Activated CD4-positive, alpha-beta T cell treated with anti-CD3 and anti-CD28 coated beads for 36 hours (primary cell): ENCODE data around the gene AGFG2. TPM values are rescaled to one million over a fixed set of nuclear protein-coding genes. Genes with fewer than 3 reads are reported as not detected.

Experiments used
- ATAC-seq: fragments of 200-7000 bp; cut with Tn5 transposase; one replicate; pipeline ENCODE4 v1.10.0; 2021; ENCODE audit warnings: mild to moderate bottlenecking, moderate library complexity
- CTCF ChIA-PET: fragments of 350-600 bp; sonication (Branson Sonifier 250); formaldehyde crosslinking; loops from one replicate; lab custom pipeline; 2021; ENCODE audit warnings: antibody characterized with exemption; lab: Charles Lee
- POLR2A ChIA-PET: fragments of 350-600 bp; sonication (Branson Sonifier 250); formaldehyde crosslinking; loops from one replicate; lab custom pipeline; 2021; ENCODE audit warnings: antibody characterized with exemption, inconsistent platforms; lab: Charles Lee
- DNase-seq: peaks from one replicate; pipeline ENCODE4 v3.0.0-alpha.2; 2020
- H3K27ac Mint-ChIP-seq: one replicate; pipeline ENCODE4 v1.8.0; 2021; ENCODE audit warnings: mixed read lengths
- H3K27me3 Mint-ChIP-seq: one replicate; pipeline ENCODE4 v1.8.0; 2021; ENCODE audit warnings: mixed read lengths
- H3K36me3 Mint-ChIP-seq: one replicate; pipeline ENCODE4 v1.8.0; 2021; ENCODE audit warnings: low read depth, mixed read lengths
- H3K4me1 Mint-ChIP-seq: one replicate; pipeline ENCODE4 v1.8.0; 2021; ENCODE audit warnings: mixed read lengths
- H3K4me3 Mint-ChIP-seq: one replicate; pipeline ENCODE4 v1.8.0; 2021; ENCODE audit warnings: mild to moderate bottlenecking, moderate library complexity, mixed read lengths
- H3K9me3 Mint-ChIP-seq: one replicate; pipeline ENCODE4 v1.8.0; 2021; ENCODE audit warnings: low read depth, mixed read lengths
- intact Hi-C, 2 experiments: fragments of 100-400 bp; cut with DNase I in 1 of 2; cut with micrococcal nuclease in 1 of 2; formaldehyde crosslinking; loops; one replicate each; pipeline versions ENCODE4 v1.14.2 to v1.15.1; 2022 to 2024; cut with DNase I, micrococcal nuclease
- total RNA-seq, 2 experiments: library from RNA; stranded (reverse); gene quantifications; one replicate each; pipeline ENCODE4 v1.2.3, GENCODE V29; 2021

AGFG2 gene
- total RNA-seq, 2 experiments from 2014 or later, result 49.3 to 49.4 TPM

- CTCF ChIA-PET, result interaction anchor here (0.6 to 4.2 kb wide), 18 partner anchors 14 to 667 kb away, joined by 3 to 19 read pairs (median 4); partner anchors contain the start of genes GIGYF1, MOSPD3, POP7 and TSC22D4
- H3K9me3 Mint-ChIP-seq, result no peaks in the 10 kb centered on the region
- H3K27ac Mint-ChIP-seq, result peak overlapping the region; percentile 82
- H3K27me3 Mint-ChIP-seq, result no peaks in the 10 kb centered on the region
- DNase-seq (peak; percentile 41), ATAC-seq (no peak)
- peak overlapping the region; percentile 78 for H3K4me3 Mint-ChIP-seq
- H3K4me1 Mint-ChIP-seq, result peaks cover 29% of the 10 kb centered on the region
- intact Hi-C loops, result loop anchor here (5.0 kb wide), 2 partner anchors 42 to 458 kb away; partner anchors contain the start of gene MBLAC1 (in 1 of the 2)
- peaks cover 5% of the 10 kb centered on the region for H3K36me3 Mint-ChIP-seq
- POLR2A ChIA-PET, result interaction anchor here (0.5 to 2.7 kb wide), 10 partner anchors 14 to 290 kb away, joined by 3 to 13 read pairs (median 8); partner anchors contain the start of genes AGFG2, MEPCE, MOSPD3 and POP7
Observed at GRCh38 chr7:100584683-100585510, 45.9 kb downstream of the AGFG2 start.

- ChIA-PET POLR2A (interaction anchor here (0.5 to 2.7 kb wide), 21 partner anchors 10 to 366 kb away, joined by 3 to 13 read pairs (median 4); partner anchors contain the start of genes AGFG2, MEPCE, MOSPD3 and POP7), CTCF (interaction anchor here (0.7 to 4.2 kb wide), 28 partner anchors 9 to 267 kb away, joined by 3 to 19 read pairs (median 4); partner anchors contain the start of genes AGFG2, GIGYF1, MEPCE and MOSPD3)
- peak within 1 kb of the TSS; percentile 82 for H3K27ac Mint-ChIP-seq
- peaks cover 5% of the 10 kb centered on the region for H3K36me3 Mint-ChIP-seq
- peak within 1 kb of the TSS; percentile 78 for H3K4me3 Mint-ChIP-seq
- peaks cover 4% of the 10 kb centered on the region for H3K27me3 Mint-ChIP-seq
- intact Hi-C loops, result loop anchor here (1.0 to 5.0 kb wide), 17 partner anchors 19 to 667 kb away; partner anchors contain the start of genes AGFG2 (in 2 of the 2), GNB2 (in 2 of the 2), MOSPD3 (in 2 of the 2) and TSC22D4 (in 2 of the 2)
- ATAC-seq (peak; percentile 8), DNase-seq (peak; percentile 78)
- H3K9me3 Mint-ChIP-seq, result no peaks in the 10 kb centered on the region
- peaks cover 29% of the 10 kb centered on the region for H3K4me1 Mint-ChIP-seq
Observed at GRCh38 chr7:100585511-100586265, 46.7 kb downstream of the AGFG2 start, which contains the start of gene LRCH4. LRCH4 (minus strand) TSS chr7:100586129; CDS start chr7:100586100, 29 bp downstream.

- peak within 1 kb of the TSS; percentile 78 for H3K4me3 Mint-ChIP-seq
- peaks cover 2% of the 10 kb centered on the region for H3K36me3 Mint-ChIP-seq
- POLR2A ChIA-PET, result interaction anchor here (0.6 to 2.7 kb wide), 19 partner anchors 9 to 366 kb away, joined by 3 to 13 read pairs (median 4); partner anchors contain the start of genes AGFG2, MEPCE, MOSPD3 and POP7
- ATAC-seq, result peak; percentile 86
- peak; percentile 100 for DNase-seq
- H3K27ac Mint-ChIP-seq, result peak within 1 kb of the TSS; percentile 82
- H3K9me3 Mint-ChIP-seq, result no peaks in the 10 kb centered on the region
- intact Hi-C loops, result loop anchor here (1.0 to 5.0 kb wide), 17 partner anchors 18 to 666 kb away; partner anchors contain the start of genes AGFG2 (in 2 of the 2), GNB2 (in 2 of the 2), MOSPD3 (in 2 of the 2) and TSC22D4 (in 2 of the 2)
- peaks cover 4% of the 10 kb centered on the region for H3K27me3 Mint-ChIP-seq
- CTCF ChIA-PET, result interaction anchor here (0.7 to 4.2 kb wide), 25 partner anchors 8 to 266 kb away, joined by 3 to 19 read pairs (median 4); partner anchors contain the start of genes AGFG2, GIGYF1, MEPCE and MOSPD3
- peaks cover 26% of the 10 kb centered on the region for H3K4me1 Mint-ChIP-seq
Observed at GRCh38 chr7:100586266-100587025, 47.4 kb downstream of the AGFG2 start, which contains the start of gene FBXO24. FBXO24 (plus strand) TSS chr7:100586328; CDS start chr7:100586626, 298 bp downstream.

- H3K4me1 Mint-ChIP-seq, result peaks cover 12% of the 10 kb centered on the region
- CTCF ChIA-PET, result interaction anchor here (0.7 to 1.6 kb wide), 11 partner anchors 10 to 1189 kb away, joined by 3 to 7 read pairs (median 3); partner anchors contain the start of genes MOSPD3, POP7 and SLC12A9
- H3K36me3 Mint-ChIP-seq, result no peaks in the 10 kb centered on the region
- no peak overlapping the region for H3K27ac Mint-ChIP-seq
- POLR2A ChIA-PET, result interaction anchor here (1.0 kb wide), 1 partner anchor 94 kb away, joined by 3 read pairs; no protein-coding TSS in a partner anchor
- peaks cover 4% of the 10 kb centered on the region for H3K27me3 Mint-ChIP-seq
- no peaks in the 10 kb centered on the region for H3K9me3 Mint-ChIP-seq
- DNase-seq, result no peak
- peak overlapping the region; percentile 4 for H3K4me3 Mint-ChIP-seq
- intact Hi-C loops, result loop anchor here in 1 of 2 experiments (5.0 kb wide), 1 partner anchor 461 kb away; the partner anchor contains the start of gene MBLAC1
- ATAC-seq, result no peak
Observed at GRCh38 chr7:100588438-100588837, 49.4 kb downstream of the AGFG2 start.

- peaks cover 5% of the 10 kb centered on the region for H3K4me1 Mint-ChIP-seq
- CTCF ChIA-PET, result interaction anchor here (0.5 to 1.7 kb wide), 11 partner anchors 9 to 608 kb away, joined by 3 to 7 read pairs (median 3); partner anchors contain the start of gene POP7
- H3K27me3 Mint-ChIP-seq, result peaks cover 4% of the 10 kb centered on the region
- intact Hi-C loops, result loop anchor here in 1 of 2 experiments (5.0 kb wide), 1 partner anchor 462 kb away; the partner anchor contains the start of gene MBLAC1
- no peak for ATAC-seq
- H3K4me3 Mint-ChIP-seq, result no peak overlapping the region
- POLR2A ChIA-PET, result interaction anchor here (0.7 to 1.0 kb wide), 2 partner anchors 41 to 95 kb away, joined by 3 read pairs; no protein-coding TSS in a partner anchor
- no peaks in the 10 kb centered on the region for H3K36me3 Mint-ChIP-seq
- H3K9me3 Mint-ChIP-seq, result no peaks in the 10 kb centered on the region
- H3K27ac Mint-ChIP-seq, result no peak overlapping the region
- no peak for DNase-seq
Observed at GRCh38 chr7:100589341-100589947, 50.4 kb downstream of the AGFG2 start.

- POLR2A ChIA-PET, result no interaction called here
- no peak overlapping the region for H3K27ac Mint-ChIP-seq
- no peaks in the 10 kb centered on the region for H3K9me3 Mint-ChIP-seq
- H3K27me3 Mint-ChIP-seq, result peaks cover 4% of the 10 kb centered on the region
- H3K36me3 Mint-ChIP-seq, result no peaks in the 10 kb centered on the region
- CTCF ChIA-PET, result interaction anchor here (0.5 to 1.7 kb wide), 3 partner anchors 21 to 609 kb away, joined by 3 to 5 read pairs (median 4); no protein-coding TSS in a partner anchor
- no peak overlapping the region for H3K4me3 Mint-ChIP-seq
- no peaks in the 10 kb centered on the region for H3K4me1 Mint-ChIP-seq
- no peak for DNase-seq
- ATAC-seq, result no peak
- intact Hi-C loops, result no loop called here
Observed at GRCh38 chr7:100590077-100590737, 51.2 kb downstream of the AGFG2 start.

- Mint-ChIP-seq H3K4me1 (no peaks in the 10 kb centered on the region), H3K9me3 (no peaks in the 10 kb centered on the region), H3K4me3 (no peak overlapping the region), H3K36me3 (no peaks in the 10 kb centered on the region), H3K27me3 (peaks cover 4% of the 10 kb centered on the region), H3K27ac (no peak overlapping the region)
- ATAC-seq, result no peak
- CTCF ChIA-PET, result interaction anchor here (0.7 to 1.7 kb wide), 2 partner anchors 27 to 32 kb away, joined by 3 to 6 read pairs; no protein-coding TSS in a partner anchor
- POLR2A ChIA-PET, result no interaction called here
- intact Hi-C loops, result no loop called here
- DNase-seq, result no peak
Observed at GRCh38 chr7:100591596-100591995, 52.6 kb downstream of the AGFG2 start.

- Mint-ChIP-seq H3K9me3 (no peaks in the 10 kb centered on the region), H3K36me3 (no peaks in the 10 kb centered on the region), H3K27me3 (peaks cover 4% of the 10 kb centered on the region), H3K27ac (no peak overlapping the region), H3K4me3 (no peak overlapping the region), H3K4me1 (no peaks in the 10 kb centered on the region)
- intact Hi-C loops, result no loop called here
- ATAC-seq (no peak), DNase-seq (no peak)
- POLR2A ChIA-PET, result interaction anchor here (1.7 kb wide), 1 partner anchor 9 kb away, joined by 3 read pairs; the partner anchor contains the start of genes FBXO24 and LRCH4
- CTCF ChIA-PET, result interaction anchor here (0.7 to 1.6 kb wide), 6 partner anchors 9 to 205 kb away, joined by 3 to 7 read pairs (median 4); partner anchors contain the start of genes FBXO24 and LRCH4
Observed at GRCh38 chr7:100595188-100595587, 56.2 kb downstream of the AGFG2 start.

- CTCF ChIA-PET, result interaction anchor here (0.6 to 2.1 kb wide), 6 partner anchors 10 to 169 kb away, joined by 3 to 7 read pairs (median 5); partner anchors contain the start of gene MEPCE
- no peak for DNase-seq
- Mint-ChIP-seq H3K9me3 (no peaks in the 10 kb centered on the region), H3K27me3 (no peaks in the 10 kb centered on the region), H3K4me1 (peaks cover under 1% of the 10 kb centered on the region), H3K4me3 (no peak overlapping the region), H3K27ac (no peak overlapping the region), H3K36me3 (no peaks in the 10 kb centered on the region)
- intact Hi-C loops, result no loop called here
- POLR2A ChIA-PET, result no interaction called here
- ATAC-seq, result peak; percentile 36
Observed at GRCh38 chr7:100598425-100598824, 59.4 kb downstream of the AGFG2 start.
